Pancreas (tissue), 10 donors: Measurements from ENCODE around the gene SUCO. TPM values are rescaled to one million over a fixed set of nuclear protein-coding genes. Genes with fewer than 3 reads are reported as not detected.

Experiments used
- ATAC-seq, 4 donors: fragments of 200-7000 bp; cut with Tn5 transposase; one replicate each; pipeline versions ENCODE4 v1.8.0 to v1.9.1; 2020; ENCODE audit warnings: mild to moderate bottlenecking in 4 of 4, moderate library complexity in 4 of 4
- DNase-seq, 6 donors: peaks; one replicate each; pipeline ENCODE4 v3.0.0-alpha.2; 2020
- FAIRE-seq: peaks from 2 replicates; lab custom pipeline; 2012; peaks lifted over from hg19 to GRCh38; lab: Jason Lieb, UNC
- H3K27ac ChIP-seq, 4 donors: fragments of 200-600 bp; sonication (generic); 1 replicate in 3 of 4; 2 replicates in 1 of 4; pipeline versions ENCODE4 v1.5.0 to v1.8.0; 2020
- H3K27me3 ChIP-seq, 4 donors: fragments of 200-600 bp; one replicate each; pipeline ENCODE4 v1.8.0; 2021
- H3K36me3 ChIP-seq, 3 donors: fragments of 200-600 bp; sonication (generic) in 1 of 3; one replicate each; pipeline versions ENCODE4 v1.5.0 to v1.8.0; 2020 to 2021
- H3K4me1 ChIP-seq, 3 donors: fragments of 200-600 bp; one replicate each; pipeline ENCODE4 v1.8.0; 2021
- H3K4me3 ChIP-seq, 4 donors: fragments of 200-600 bp; sonication (generic) in 2 of 4; one replicate each; pipeline versions ENCODE4 v1.5.0 to v1.8.0; 2020 to 2021
- H3K9me3 ChIP-seq, 4 donors: fragments of 200-600 bp; one replicate each; pipeline ENCODE4 v1.8.0; 2021
- CTCF ChIP-seq, 4 donors: fragments of 200-600 bp; sonication (generic) in 3 of 4; IDR thresholded peaks; one replicate each; pipeline versions ENCODE4 v1.5.0 to v1.8.0; 2021; ENCODE audit warnings: antibody characterized with exemption in 4 of 4
- whole genome bisulfite sequencing, 2 donors: extraction: QIAGEN DNeasy Blood & Tissue Kit; methylation state at CpG; one replicate each; pipeline ENCODE4 v1.1.7; 2013; 5-methylcytosine and 5-hydroxymethylcytosine counted together
- intact Hi-C, 3 donors: fragments of 100-400 bp; cut with DNase I; formaldehyde crosslinking; loops; one replicate each; pipeline versions ENCODE4 v1.11.1 to v1.14.2; 2022
- polyA plus RNA-seq, 2 donors: library from polyadenylated mRNA; stranded (reverse); fragments of 200-250 nt; gene quantifications; one replicate each; pipeline ENCODE4 v1.2.3, GENCODE V29; 2013
- total RNA-seq, 6 donors: library from RNA; stranded (reverse); fragmentation: NEBNext Ultra II Directional in 4 of 6; extraction: Animal tissue kit (Norgen Biotek cat#: 25700) in 4 of 6; gene quantifications; one replicate each; pipeline versions ENCODE4 v1.2.1 to v1.2.4, GENCODE V29; 2021 to 2023
- donor health status: healthy with polysubstance abuse.
- donor health status: DM: no; HTN: no; CAD: no; lungs with moderate emphysema.
- donor health status: DM: no; HTN: no; CAD: no.
- donor health status: control.
- donor health status: control.
- donor health status: Bipolar disorder and iron deficiency.
- donor health status: DM: yes; HTN: yes; CAD: no.
- donor health status: DM: no; HTN: no; CAD: no.
- donor health status: DM: no; HTN: no; CAD: no.
- donor health status: DM: yes; HTN: yes; CAD: no.

The SUCO gene
- total and polyA plus RNA-seq, 8 donors: 16.6 to 79.8 (median 31.5) TPM

DNA sequence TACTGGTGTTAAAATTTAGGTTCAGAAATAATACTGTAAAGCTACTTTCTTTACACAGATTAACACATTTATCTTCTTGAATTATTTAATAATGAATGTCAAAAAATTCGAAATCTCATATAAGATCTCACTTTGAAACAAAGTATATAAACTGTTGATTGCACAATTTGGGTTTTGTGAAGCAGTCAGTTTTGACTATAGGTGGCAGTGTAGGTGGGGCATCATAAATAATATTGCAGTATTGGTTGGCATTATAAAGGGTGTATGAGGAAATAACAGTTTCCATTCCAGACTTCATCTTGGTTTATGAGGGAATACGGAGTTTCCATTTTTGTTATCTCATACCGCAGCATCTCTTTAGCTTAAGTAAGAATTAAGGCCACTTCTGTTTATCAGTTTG lies 49.9 kb downstream of the SUCO start:
- DNase-seq (no peak), ATAC-seq (no peak), FAIRE-seq (no peak)
- Histone ChIP-seq H3K4me3 (no peak overlapping the region), H3K9me3 (no peaks in the 10 kb centered on the region), H3K27me3 (no peaks in the 10 kb centered on the region), H3K27ac (no peak overlapping the region), H3K36me3 (peaks cover 2 to 15% (median 9%) of the 10 kb centered on the region in 3 donors), H3K4me1 (peaks cover 0 to 36% (median 10%) of the 10 kb centered on the region in 3 donors)
- intact Hi-C loops: no loop called here
- TF ChIP-seq CTCF (IDR thresholded peaks at IDR 0.05): no peak
- 64% methylated on average over 3 of the region's 3 CpGs for WGBS, 2 donors

- peaks cover 0 to 45% (median 10%) of the 10 kb centered on the region in 3 donors for H3K4me1 ChIP-seq
- DNase-seq (no peak), ATAC-seq (peak in 1 of 4 donors; percentile 44), FAIRE-seq (no peak)
- intact Hi-C loops: no loop called here
- H3K4me3 ChIP-seq: no peak overlapping the region
- peaks cover 0 to 18% (median 6%) of the 10 kb centered on the region in 3 donors for H3K36me3 ChIP-seq
- no peaks in the 10 kb centered on the region for H3K9me3 ChIP-seq
- no peaks in the 10 kb centered on the region for H3K27me3 ChIP-seq
- no peak for TF ChIP-seq CTCF (IDR thresholded peaks at IDR 0.05)
- no peak overlapping the region for H3K27ac ChIP-seq
- WGBS, 2 donors: 29% methylated on average over 3 of the region's 3 CpGs
These were observed 52.4 kb downstream of the SUCO start for GRCh38 chr1:172585348-172585747.

DNA sequence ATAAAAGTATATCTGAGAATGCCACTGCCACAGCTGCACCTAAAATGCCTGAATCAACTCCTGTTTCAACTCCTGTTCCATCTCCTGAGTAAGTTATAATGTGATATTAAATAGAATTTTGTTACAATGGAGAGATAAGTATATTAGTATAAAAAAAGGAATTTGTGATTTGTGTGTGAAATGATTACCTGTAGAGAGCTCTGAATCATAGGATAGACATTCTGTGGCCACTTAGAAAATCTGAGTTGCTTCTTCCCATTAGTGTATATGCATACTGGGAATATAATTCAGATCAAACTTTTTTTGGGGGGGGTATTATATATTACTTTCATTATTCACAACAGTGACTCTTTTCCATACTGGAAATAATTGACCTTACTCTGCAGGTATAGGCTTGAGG lies 52.9 kb downstream of the SUCO start:
- no peak for FAIRE-seq
- DNase-seq: no peak
- no peaks in the 10 kb centered on the region for H3K9me3 ChIP-seq
- H3K27me3 ChIP-seq: no peaks in the 10 kb centered on the region
- H3K36me3 ChIP-seq: peaks cover 0 to 21% (median 10%) of the 10 kb centered on the region in 3 donors
- no peak for TF ChIP-seq CTCF (IDR thresholded peaks at IDR 0.05)
- no peak overlapping the region for H3K4me3 ChIP-seq
- peaks cover 0 to 45% (median 10%) of the 10 kb centered on the region in 3 donors for H3K4me1 ChIP-seq
- intact Hi-C loops: no loop called here
- no peak for ATAC-seq
- no peak overlapping the region for H3K27ac ChIP-seq

DNA sequence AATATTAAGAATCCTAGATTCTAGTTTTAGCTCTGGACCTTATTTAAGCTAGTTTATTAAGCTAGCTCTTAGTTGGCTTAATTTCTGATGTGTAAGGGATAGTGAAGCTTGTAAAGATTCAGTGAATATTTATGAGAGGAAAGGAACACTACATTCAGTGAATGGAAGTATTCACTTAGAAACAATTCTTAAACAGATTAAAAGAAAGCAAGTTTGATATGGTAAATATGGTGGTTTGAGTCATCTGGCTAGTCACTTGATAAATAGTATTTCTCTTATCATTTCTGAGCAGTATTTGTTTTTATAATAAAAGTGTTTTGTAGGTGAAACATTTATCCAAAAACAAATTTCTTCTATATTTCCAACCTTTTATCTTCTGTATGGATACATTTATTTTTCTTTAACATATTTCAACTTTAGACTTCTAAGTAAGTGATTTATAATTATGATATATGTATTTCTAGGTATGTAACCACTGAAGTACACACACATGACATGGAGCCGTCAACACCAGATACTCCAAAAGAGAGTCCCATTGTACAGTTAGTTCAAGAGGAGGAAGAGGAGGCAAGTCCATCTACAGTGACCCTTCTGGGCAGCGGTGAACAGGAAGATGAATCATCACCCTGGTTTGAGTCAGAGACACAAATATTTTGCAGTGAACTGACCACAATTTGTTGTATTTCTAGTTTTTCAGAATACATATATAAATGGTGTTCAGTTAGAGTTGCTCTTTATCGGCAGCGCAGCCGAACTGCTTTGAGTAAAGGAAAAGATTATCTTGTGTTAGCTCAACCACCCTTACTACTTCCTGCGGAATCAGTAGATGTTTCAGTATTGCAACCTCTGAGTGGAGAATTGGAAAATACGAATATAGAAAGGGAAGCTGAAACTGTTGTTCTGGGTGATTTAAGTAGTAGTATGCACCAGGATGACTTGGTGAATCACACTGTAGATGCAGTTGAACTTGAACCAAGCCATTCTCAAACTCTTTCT lies 55.6 kb downstream of the SUCO start:
- peak in 3 of 4 donors; percentile 44 to 67 (median 60) for ATAC-seq
- no peak for FAIRE-seq

More for the DNA sequence above, 55.6 kb downstream of the SUCO start:
- 84 to 87% methylated on average over 7 of the region's 7 CpGs for WGBS, 2 donors
- peaks cover 0 to 24% (median 14%) of the 10 kb centered on the region in 3 donors for H3K36me3 ChIP-seq
- H3K27ac ChIP-seq: peak overlapping the region in 2 of 4 donors; percentile 12 to 34
- intact Hi-C loops: no loop called here
- H3K27me3 ChIP-seq: no peaks in the 10 kb centered on the region
- peaks cover 0 to 23% (median 5%) of the 10 kb centered on the region in 3 donors for H3K4me1 ChIP-seq
- no peak overlapping the region for H3K4me3 ChIP-seq
- no peaks in the 10 kb centered on the region for H3K9me3 ChIP-seq
- DNase-seq: no peak
- TF ChIP-seq CTCF (IDR thresholded peaks at IDR 0.05): no peak
